Esophagus muscularis mucosa (tissue), 3 donors: ENCODE measurements around the gene IRF2BP2.

Source experiments
- CTCF ChIP-seq, 3 experiments: fragments of 200-600 bp in 2 of 3; fragments of 450-650 bp in 1 of 3; sonication (generic) in 2 of 3; IDR thresholded peaks; one replicate each; pipeline ENCODE4 v1.5.1; 2017 to 2019; ENCODE audit warnings: antibody characterized with exemption in 3 of 3, mild to moderate bottlenecking in 2 of 3, moderate library complexity in 1 of 3
- POLR2A ChIP-seq: fragments of 450-650 bp; IDR thresholded peaks from one replicate; pipeline ENCODE4 v1.6.1; 2017; ENCODE audit warnings: antibody characterized with exemption, moderate library complexity, mild to moderate bottlenecking, low read depth

DNA sequence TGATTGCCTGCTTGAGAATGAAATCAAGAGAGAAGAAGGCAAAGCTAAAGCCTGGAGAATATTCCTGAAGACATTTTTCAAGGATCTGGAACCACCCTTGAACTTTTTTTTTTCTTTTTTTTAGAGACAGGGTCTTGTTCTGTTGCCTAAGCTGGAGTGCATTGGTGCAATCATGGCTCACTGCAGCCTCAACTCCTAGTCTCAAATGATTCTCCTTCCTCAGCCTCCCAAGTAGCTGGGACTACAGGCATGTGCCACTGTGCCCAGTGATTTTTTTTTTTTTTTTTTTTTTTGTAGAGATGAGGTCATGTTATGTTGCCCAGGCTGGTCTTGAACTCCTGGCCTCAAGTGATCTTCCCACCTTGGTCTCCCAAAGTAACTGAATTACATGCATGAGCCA, 22.2 kb upstream of the IRF2BP2 start:
- TF ChIP-seq POLR2A (no peak), CTCF (IDR thresholded peaks at IDR 0.05) (no peak)
